ENCODE results near the gene RPS3A. TPM values are rescaled to one million over a fixed set of nuclear protein-coding genes. Genes with fewer than 3 reads are reported as not detected.

The RPS3A gene
- total RNA-seq, 1 experiment from 2014 or later, result 2,679 TPM

- Histone ChIP-seq H3K79me2 (ENCODE audit: insufficient read depth, low read length) (no peaks in the 10 kb centered on the region), H3K27me3 (ENCODE audit: insufficient read depth, low read length) (no peaks in the 10 kb centered on the region), H4K5ac (ENCODE audit: insufficient read length, low read depth, low read length) (no peak overlapping the region), H2BK20ac (ENCODE audit: low read depth, low read length, poor library complexity, severe bottlenecking) (no peak overlapping the region), H2BK12ac (ENCODE audit: insufficient read length, low read depth, low read length) (no peak overlapping the region), H2BK120ac (ENCODE audit: low read depth, low read length, poor library complexity, severe bottlenecking) (no peak overlapping the region), H3K79me1 (ENCODE audit: insufficient read depth, low read depth, low read length, poor library complexity, severe bottlenecking) (no peaks in the 10 kb centered on the region), H2BK5ac (ENCODE audit: insufficient read length, low read length) (no peak overlapping the region), H3K23me2 (ENCODE audit: insufficient read length, low read depth, low read length, poor library complexity, severe bottlenecking) (no peaks in the 10 kb centered on the region), H3K27ac (ENCODE audit: insufficient read length, low read depth, low read length) (no peak overlapping the region), H2AFZ (ENCODE audit: low read length) (no peak overlapping the region), H3K23ac (ENCODE audit: insufficient read length, low read depth, low read length) (no peak overlapping the region), H3T11ph (ENCODE audit: low read length) (no peak overlapping the region), H3K9me3 (ENCODE audit: control insufficient read depth, low read depth, low read length) (no peaks in the 10 kb centered on the region), H4K20me1 (ENCODE audit: control insufficient read depth, insufficient read depth, insufficient read length) (no peaks in the 10 kb centered on the region), H2BK15ac (ENCODE audit: low read depth, low read length) (no peak overlapping the region), H3K18ac (ENCODE audit: insufficient read length, low read depth, low read length) (no peak overlapping the region), H3K4me2 (ENCODE audit: insufficient read depth, insufficient read length, low read length) (no peak overlapping the region), H3K4ac (ENCODE audit: low read depth, low read length) (no peak overlapping the region), H3K9ac (ENCODE audit: extremely low read depth, insufficient read length, low read length) (no peak overlapping the region), H3K14ac (ENCODE audit: insufficient read depth, low read length) (no peak overlapping the region), H3K56ac (ENCODE audit: insufficient read length, low read depth, low read length) (no peak overlapping the region), H4K91ac (ENCODE audit: insufficient read length, low read depth, low read length) (no peak overlapping the region), H4K8ac (replicated peaks; ENCODE audit: insufficient read length, low read depth, low read length) (no peak overlapping the region), H3K4me1 (ENCODE audit: insufficient read depth, low read length) (no peaks in the 10 kb centered on the region), H2AK5ac (ENCODE audit: insufficient read length, low read length) (no peak overlapping the region)
- DNase-seq, result no peak
- Mint-ChIP-seq H3K9me3 (peaks cover 0 to 6% of the 10 kb centered on the region in 2 experiments; a peak in 1 of 5 replicates), H3K27ac (no peak overlapping the region), H3K36me3 (ENCODE audit: insufficient read depth in 1 of 3, low read depth in 3 of 3) (peaks cover 14 to 28% (median 16%) of the 10 kb centered on the region in 3 experiments), H3K4me1 (no peaks in the 10 kb centered on the region), H3K4me3 (no peak overlapping the region), H3K27me3 (ENCODE audit: low read depth) (no peaks in the 10 kb centered on the region)
- no peak for TF ChIP-seq CTCF (conservative IDR thresholded peaks at IDR 0.05)
- no CpG with 5 or more reads among the region's 2 CpGs for WGBS (ENCODE audit: extremely low coverage, insufficient read length, low lambda C conversion rate)
Observed at GRCh38 chr4:151153585-151153984, 54.2 kb downstream of the RPS3A start.

Other genes starting within 250 kb of the RPS3A start
- 52.6 and 55.3 TPM in 2 replicates for gene LRBA, start 84.3 kb upstream of the RPS3A start, total RNA-seq (2021)
- not detected in 2 replicates for gene PRSS48, start 177.5 kb downstream of the RPS3A start, total RNA-seq (2021)
- gene SH3D19, start 226.0 kb downstream of the RPS3A start, total RNA-seq (2021), result 29.7 and 32.1 TPM in 2 replicates

Measured in H9 (cell line).